Measurements from ENCODE around the gene GGNBP2.
A peak's percentile ranks its signal among the peaks of the same experiment; 100 is the strongest.

Gene GGNBP2

GRCh38 chr17:36599546-36600250 lies 55.0 kb downstream of the GGNBP2 start:
- no peaks in the 10 kb centered on the region for H3K27me3 ChIP-seq (ENCODE audit: insufficient read depth, poor library complexity, severe bottlenecking)
- no peak overlapping the region for H3K27ac ChIP-seq (replicated peaks)
- no peak overlapping the region for H3K4me3 ChIP-seq (replicated peaks; ENCODE audit: insufficient read depth, low read length)
- no peak for TF ChIP-seq SPI1 (IDR thresholded peaks at IDR 0.05; ENCODE audit: borderline replicate concordance, low read depth)
- no peak for TF ChIP-seq REST (IDR thresholded peaks at IDR 0.05; ENCODE audit: insufficient replicate concordance, low read depth)
- no peak for TF ChIP-seq GABPA (IDR thresholded peaks at IDR 0.05; ENCODE audit: low read depth)
- TF ChIP-seq POLR2AphosphoS5 (IDR thresholded peaks at IDR 0.05; ENCODE audit: low read depth), result no peak
- no peak for TF ChIP-seq CTCF (IDR thresholded peaks at IDR 0.05; ENCODE audit: insufficient read depth, low read length)
- no peak for DNase-seq (ENCODE audit: low read depth in 1 of 2, low spot score in 1 of 2)

- TF ChIP-seq POLR2AphosphoS5 (IDR thresholded peaks at IDR 0.05; ENCODE audit: low read depth), result no peak
- no peak for TF ChIP-seq SPI1 (IDR thresholded peaks at IDR 0.05; ENCODE audit: borderline replicate concordance, low read depth)
- no peak for TF ChIP-seq GABPA (IDR thresholded peaks at IDR 0.05; ENCODE audit: low read depth)
- TF ChIP-seq REST (IDR thresholded peaks at IDR 0.05; ENCODE audit: insufficient replicate concordance, low read depth), result no peak
- no peak for TF ChIP-seq CTCF (IDR thresholded peaks at IDR 0.05; ENCODE audit: insufficient read depth, low read length)
- no peak for DNase-seq (ENCODE audit: low read depth in 1 of 2, low spot score in 1 of 2)
- Histone ChIP-seq H3K27me3 (ENCODE audit: insufficient read depth, poor library complexity, severe bottlenecking) (no peaks in the 10 kb centered on the region), H3K4me3 (replicated peaks; ENCODE audit: insufficient read depth, low read length) (no peak overlapping the region), H3K27ac (replicated peaks) (peak overlapping the region; percentile 95)
These were observed 55.7 kb downstream of the GGNBP2 start for GRCh38 chr17:36600465-36600864.

GRCh38 chr17:36600936-36601302 lies 56.2 kb downstream of the GGNBP2 start:
- TF ChIP-seq REST (IDR thresholded peaks at IDR 0.05; ENCODE audit: insufficient replicate concordance, low read depth) (no peak), SPI1 (IDR thresholded peaks at IDR 0.05; ENCODE audit: borderline replicate concordance, low read depth) (no peak), CTCF (IDR thresholded peaks at IDR 0.05; ENCODE audit: insufficient read depth, low read length) (no peak), GABPA (IDR thresholded peaks at IDR 0.05; ENCODE audit: low read depth) (no peak), POLR2AphosphoS5 (IDR thresholded peaks at IDR 0.05; ENCODE audit: low read depth) (no peak)
- H3K27me3 ChIP-seq (ENCODE audit: insufficient read depth, poor library complexity, severe bottlenecking), result no peaks in the 10 kb centered on the region
- DNase-seq (ENCODE audit: low read depth in 1 of 2, low spot score in 1 of 2), result no peak
- H3K4me3 ChIP-seq (replicated peaks; ENCODE audit: insufficient read depth, low read length), result peak overlapping the region; percentile 85
- peak overlapping the region; percentile 95 for H3K27ac ChIP-seq (replicated peaks)
